Brain microvascular endothelial cell (primary cell): Measurements from ENCODE around the gene EDA.

ENCODE experiments used
- DNase-seq: peaks from one replicate; pipeline ENCODE4 v3.0.0-alpha.2; 2020
- H3K27ac ChIP-seq: fragments of 250-450 bp; sonication (Bioruptor Pico); 2 replicates; pipeline ENCODE4 v1.5.1; 2020; ENCODE audit warnings: mild to moderate bottlenecking, moderate library complexity
- H3K27me3 ChIP-seq: fragments of 250-450 bp; sonication (Bioruptor Pico); replicated peaks from 2 replicates; pipeline ENCODE4 v1.5.1; 2020; ENCODE audit warnings: mild to moderate bottlenecking
- H3K36me3 ChIP-seq: fragments of 250-450 bp; sonication (Bioruptor Pico); replicated peaks from 2 replicates; pipeline ENCODE4 v1.5.1; 2020; ENCODE audit warnings: mild to moderate bottlenecking
- H3K4me3 ChIP-seq: 2 replicates; pipeline ENCODE4 v1.5.1; 2011; ENCODE audit warnings: low read depth, mild to moderate bottlenecking, control low read depth, low read length, moderate library complexity
- in situ Hi-C: cut with HindIII; loops from 2 replicates; pipeline ENCODE4 v1.10.0; 2017; ENCODE audit warnings: low sequenced_read_pairs, low pct_ligation_motif_present
- TF ChIP-seq, protein P1 (sequence below): IDR thresholded peaks from 2 replicates; pipeline ENCODE4 v1.5.1; 2011; ENCODE audit warnings: low read depth, mild to moderate bottlenecking, moderate library complexity, low read length, control low read depth, inconsistent platforms; ENCODE audit errors: missing control alignments

Gene EDA

DNA sequence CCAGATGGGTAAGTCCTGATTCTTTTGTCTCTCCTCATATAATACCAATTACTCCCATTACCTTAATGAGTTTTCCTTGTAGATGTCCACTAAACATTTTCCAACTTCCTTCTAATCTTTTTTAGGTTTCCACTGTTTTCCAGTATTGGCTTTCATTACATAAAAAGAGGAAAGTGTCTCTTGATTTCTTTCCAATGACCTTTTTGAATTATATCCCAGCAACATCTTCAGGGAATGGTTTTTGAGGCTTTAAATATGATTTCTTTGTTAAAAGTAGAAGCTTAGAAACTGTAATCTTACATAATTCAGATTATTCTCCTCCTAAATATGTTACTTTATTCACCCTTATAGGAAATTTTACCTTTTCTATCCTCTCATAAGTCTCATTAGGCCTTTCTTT, 298.9 kb downstream of the EDA start:
- in situ Hi-C loops = no loop called here
- TF ChIP-seq, protein P1, sequence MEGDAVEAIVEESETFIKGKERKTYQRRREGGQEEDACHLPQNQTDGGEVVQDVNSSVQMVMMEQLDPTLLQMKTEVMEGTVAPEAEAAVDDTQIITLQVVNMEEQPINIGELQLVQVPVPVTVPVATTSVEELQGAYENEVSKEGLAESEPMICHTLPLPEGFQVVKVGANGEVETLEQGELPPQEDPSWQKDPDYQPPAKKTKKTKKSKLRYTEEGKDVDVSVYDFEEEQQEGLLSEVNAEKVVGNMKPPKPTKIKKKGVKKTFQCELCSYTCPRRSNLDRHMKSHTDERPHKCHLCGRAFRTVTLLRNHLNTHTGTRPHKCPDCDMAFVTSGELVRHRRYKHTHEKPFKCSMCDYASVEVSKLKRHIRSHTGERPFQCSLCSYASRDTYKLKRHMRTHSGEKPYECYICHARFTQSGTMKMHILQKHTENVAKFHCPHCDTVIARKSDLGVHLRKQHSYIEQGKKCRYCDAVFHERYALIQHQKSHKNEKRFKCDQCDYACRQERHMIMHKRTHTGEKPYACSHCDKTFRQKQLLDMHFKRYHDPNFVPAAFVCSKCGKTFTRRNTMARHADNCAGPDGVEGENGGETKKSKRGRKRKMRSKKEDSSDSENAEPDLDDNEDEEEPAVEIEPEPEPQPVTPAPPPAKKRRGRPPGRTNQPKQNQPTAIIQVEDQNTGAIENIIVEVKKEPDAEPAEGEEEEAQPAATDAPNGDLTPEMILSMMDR = no peak
- Histone ChIP-seq H3K4me3 (no peak overlapping the region), H3K36me3 (no peaks in the 10 kb centered on the region), H3K27ac (no peak overlapping the region), H3K27me3 (no peaks in the 10 kb centered on the region)
- no peak for DNase-seq

DNA sequence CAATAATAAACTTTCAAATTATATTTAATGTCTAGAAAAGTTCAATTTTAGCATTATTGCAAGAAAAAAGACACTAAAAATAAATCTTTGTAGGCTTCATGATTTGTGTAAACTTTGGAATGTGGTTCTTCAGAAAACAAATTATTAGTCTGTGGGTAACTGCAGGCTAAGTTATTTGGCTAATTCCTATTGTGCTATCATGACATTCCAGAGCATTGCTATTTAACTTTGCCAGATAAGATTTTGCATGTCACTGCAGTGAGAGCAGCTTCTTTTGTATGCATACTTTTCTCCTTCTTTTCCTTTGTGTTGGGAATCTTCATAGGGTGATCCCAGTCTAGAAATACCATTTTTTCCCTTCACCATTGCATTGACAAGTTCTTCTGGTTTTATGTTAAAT, 303.8 kb downstream of the EDA start:
- H3K36me3 ChIP-seq = no peaks in the 10 kb centered on the region
- in situ Hi-C loops = no loop called here
- TF ChIP-seq, protein P1 = no peak
- no peaks in the 10 kb centered on the region for H3K27me3 ChIP-seq
- no peak overlapping the region for H3K27ac ChIP-seq
- H3K4me3 ChIP-seq = no peak overlapping the region
- no peak for DNase-seq

- H3K27ac ChIP-seq = no peak overlapping the region
- TF ChIP-seq, protein P1 = no peak
- no peak overlapping the region for H3K4me3 ChIP-seq
- no peaks in the 10 kb centered on the region for H3K27me3 ChIP-seq
- in situ Hi-C loops = no loop called here
- no peaks in the 10 kb centered on the region for H3K36me3 ChIP-seq
- DNase-seq = no peak
These were observed 316.4 kb downstream of the EDA start for GRCh38 chrX:69932323-69932722.

- in situ Hi-C loops = no loop called here
- no peaks in the 10 kb centered on the region for H3K36me3 ChIP-seq
- TF ChIP-seq, protein P1 = no peak
- H3K27me3 ChIP-seq = no peaks in the 10 kb centered on the region
- DNase-seq = no peak
- H3K4me3 ChIP-seq = no peak overlapping the region
- no peak overlapping the region for H3K27ac ChIP-seq
These were observed 332.4 kb downstream of the EDA start for GRCh38 chrX:69948276-69948797.

GRCh38 chrX:69951753-69952152, 335.8 kb downstream of the EDA start:
- Histone ChIP-seq H3K27me3 (no peaks in the 10 kb centered on the region), H3K36me3 (no peaks in the 10 kb centered on the region), H3K4me3 (no peak overlapping the region), H3K27ac (no peak overlapping the region)
- TF ChIP-seq, protein P1 = no peak
- DNase-seq = no peak
- in situ Hi-C loops = no loop called here

DNA sequence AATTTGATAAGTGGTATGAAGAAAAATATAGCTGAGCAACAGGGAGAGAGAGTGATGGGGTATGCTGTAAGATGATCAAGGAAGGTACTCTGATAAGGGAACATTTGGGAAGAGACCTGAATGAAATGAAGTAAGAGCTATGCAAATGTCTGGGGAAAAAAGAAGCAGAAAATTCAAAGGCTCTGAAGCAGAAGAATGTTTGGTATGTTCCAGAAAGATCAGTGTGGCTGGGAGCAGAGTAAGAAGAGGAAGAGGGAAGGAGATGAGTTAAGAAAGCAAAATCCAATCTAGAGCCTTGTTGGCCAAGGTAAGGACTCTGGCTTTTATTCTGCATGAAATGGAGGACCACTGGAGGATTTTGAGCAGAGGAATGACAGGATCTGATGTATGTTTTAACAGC, 343.8 kb downstream of the EDA start:
- TF ChIP-seq, protein P1 = no peak
- no peak for DNase-seq
- Histone ChIP-seq H3K4me3 (no peak overlapping the region), H3K36me3 (no peaks in the 10 kb centered on the region), H3K27ac (no peak overlapping the region), H3K27me3 (no peaks in the 10 kb centered on the region)
- in situ Hi-C loops = no loop called here
